WTC11 (cell line): Measurements from ENCODE around the gene TKT. TPM values are rescaled to one million over a fixed set of nuclear protein-coding genes. Genes with fewer than 3 reads are reported as not detected.

Source experiments
- ATAC-seq: fragments of 200-7000 bp; cut with Tn5 transposase; 2 replicates; pipeline ENCODE4 v1.10.0; 2021; ENCODE audit warnings: mild to moderate bottlenecking, moderate library complexity
- CTCF ChIA-PET: fragments of 300-600 bp; sonication (Branson Sonifier 250); formaldehyde crosslinking; loops from one replicate; lab custom pipeline; 2021; ENCODE audit warnings: antibody characterized with exemption; lab: Charles Lee
- POLR2A ChIA-PET: fragments of 350-600 bp; sonication (Branson Sonifier 250); formaldehyde crosslinking; loops from one replicate; lab custom pipeline; 2021; ENCODE audit warnings: antibody characterized with exemption; lab: Charles Lee
- DNase-seq: peaks from one replicate; pipeline ENCODE4 v3.0.0; 2021; ENCODE audit warnings: low spot score
- H3K27ac Mint-ChIP-seq: 2 replicates; pipeline ENCODE4 v1.8.0; 2021; ENCODE audit warnings: mixed read lengths
- H3K27me3 Mint-ChIP-seq: 2 replicates; pipeline ENCODE4 v1.8.0; 2021; ENCODE audit warnings: low read depth, mild to moderate bottlenecking, moderate library complexity, mixed read lengths
- H3K36me3 Mint-ChIP-seq: 2 replicates; pipeline ENCODE4 v1.8.0; 2021; ENCODE audit warnings: mixed read lengths
- H3K4me1 Mint-ChIP-seq: 2 replicates; pipeline ENCODE4 v1.8.0; 2022; ENCODE audit warnings: mixed read lengths
- H3K4me3 Mint-ChIP-seq: 2 replicates; pipeline ENCODE4 v1.8.0; 2021; ENCODE audit warnings: mild to moderate bottlenecking, moderate library complexity, mixed read lengths
- H3K9me3 Mint-ChIP-seq: 2 replicates; pipeline ENCODE4 v1.8.0; 2021; ENCODE audit warnings: mixed read lengths
- ATF6 ChIP-seq: sonication (generic); formaldehyde crosslinking; IDR thresholded peaks from 2 replicates; pipeline ENCODE4 v1.8.1; 2023; ENCODE audit warnings: mild to moderate bottlenecking, missing genetic modification reagents
- CDX4 ChIP-seq: fragments of 250-450 bp; sonication (Bioruptor Pico); IDR thresholded peaks from 2 replicates; pipeline ENCODE4 v1.9.0; 2021; ENCODE audit warnings: moderate library complexity, mild to moderate bottlenecking, inconsistent platforms, borderline replicate concordance
- ELF4 ChIP-seq: sonication (generic); formaldehyde crosslinking; IDR thresholded peaks from 2 replicates; pipeline ENCODE4 v1.8.1; 2022; ENCODE audit warnings: low read depth, mild to moderate bottlenecking, moderate library complexity, missing genetic modification reagents
- ETV6 ChIP-seq: sonication (generic); formaldehyde crosslinking; IDR thresholded peaks from 2 replicates; pipeline ENCODE4 v1.8.1; 2022; ENCODE audit warnings: mild to moderate bottlenecking, missing genetic modification reagents
- FOXK1 ChIP-seq: sonication (generic); formaldehyde crosslinking; IDR thresholded peaks from 2 replicates; pipeline ENCODE4 v1.8.0; 2022; ENCODE audit warnings: mild to moderate bottlenecking, moderate library complexity, missing genetic modification reagents
- FOXP4 ChIP-seq: sonication (generic); formaldehyde crosslinking; IDR thresholded peaks from 2 replicates; pipeline ENCODE4 v1.8.0; 2022; ENCODE audit warnings: mild to moderate bottlenecking, missing genetic modification reagents
- HMGXB4 ChIP-seq: sonication (generic); formaldehyde crosslinking; IDR thresholded peaks from 2 replicates; pipeline ENCODE4 v1.8.1; 2023; ENCODE audit warnings: mild to moderate bottlenecking, moderate library complexity, missing genetic modification reagents
- IRF1 ChIP-seq: sonication (generic); formaldehyde crosslinking; IDR thresholded peaks from 2 replicates; pipeline ENCODE4 v1.8.0; 2023; ENCODE audit warnings: missing genetic modification reagents
- JUN ChIP-seq: sonication (generic); formaldehyde crosslinking; IDR thresholded peaks from 2 replicates; pipeline ENCODE4 v1.8.0; 2023; ENCODE audit warnings: mild to moderate bottlenecking, missing genetic modification reagents
- MAX ChIP-seq: sonication (generic); formaldehyde crosslinking; IDR thresholded peaks from 2 replicates; pipeline ENCODE4 v1.8.0; 2022; ENCODE audit warnings: mild to moderate bottlenecking, missing genetic modification reagents
- NR1H2 ChIP-seq: sonication (generic); formaldehyde crosslinking; IDR thresholded peaks from 2 replicates; pipeline ENCODE4 v1.9.0; 2021; ENCODE audit warnings: mild to moderate bottlenecking, moderate library complexity, missing genetic modification reagents
- NR3C1 ChIP-seq: sonication (generic); formaldehyde crosslinking; conservative IDR thresholded peaks from 2 replicates; pipeline ENCODE4 v1.8.1; 2023; ENCODE audit warnings: low read depth, mild to moderate bottlenecking, missing genetic modification reagents
- SMAD4 ChIP-seq: sonication (generic); formaldehyde crosslinking; IDR thresholded peaks from 2 replicates; pipeline ENCODE4 v1.8.0; 2022; ENCODE audit warnings: mild to moderate bottlenecking, missing genetic modification reagents
- TCF7 ChIP-seq: sonication (generic); formaldehyde crosslinking; IDR thresholded peaks from 2 replicates; pipeline ENCODE4 v1.8.0; 2022; ENCODE audit warnings: mild to moderate bottlenecking, low read depth, missing genetic modification reagents, moderate library complexity
- TEAD1 ChIP-seq: sonication (generic); formaldehyde crosslinking; IDR thresholded peaks from 2 replicates; pipeline ENCODE4 v1.8.0; 2022; ENCODE audit warnings: mild to moderate bottlenecking, missing genetic modification reagents
- TEAD4 ChIP-seq: sonication (generic); formaldehyde crosslinking; IDR thresholded peaks from 2 replicates; pipeline ENCODE4 v1.8.0; 2022; ENCODE audit warnings: mild to moderate bottlenecking, missing genetic modification reagents
- ZMAT4 ChIP-seq: fragments of 250-450 bp; sonication (Bioruptor Pico); IDR thresholded peaks from 2 replicates; pipeline ENCODE4 v1.9.0; 2021; ENCODE audit warnings: mild to moderate bottlenecking
- ZNF138 ChIP-seq: sonication (generic); formaldehyde crosslinking; conservative IDR thresholded peaks from 2 replicates; pipeline ENCODE4 v1.8.1; 2022; ENCODE audit warnings: mild to moderate bottlenecking, moderate library complexity, missing genetic modification reagents
- ZNF425 ChIP-seq: fragments of 250-450 bp; sonication (Bioruptor Pico); conservative IDR thresholded peaks from 2 replicates; pipeline ENCODE4 v1.9.0; 2021; ENCODE audit warnings: mild to moderate bottlenecking
- ZNF512 ChIP-seq: sonication (generic); formaldehyde crosslinking; IDR thresholded peaks from 2 replicates; pipeline ENCODE4 v1.8.1; 2022; ENCODE audit warnings: missing genetic modification reagents, borderline replicate concordance
- total RNA-seq: library from RNA; stranded (reverse); gene quantifications from 3 replicates; pipeline ENCODE4 v1.2.3, GENCODE V29; 2021

Gene TKT
- total RNA-seq, 1 experiment from 2014 or later = 1,040 TPM

GRCh38 chr3:53287131-53287629, 31.4 kb upstream of the TKT start (continued):
- TF ChIP-seq ATF6 (CRISPR knock-in tag) (no peak), TEAD1 (no peak), HMGXB4 (CRISPR knock-in tag) (no peak), SMAD4 (CRISPR knock-in tag) (no peak), ZNF512 (no peak), NR1H2 (CRISPR knock-in tag) (no peak), ETV6 (CRISPR knock-in tag) (no peak), NR3C1 (CRISPR knock-in tag) (no peak), TCF7 (no peak)
- TF ChIP-seq, all 79 proteins: peak for 0

- Mint-ChIP-seq H3K4me3 (peak overlapping the region; percentile 52), H3K27ac (peak overlapping the region; percentile 96), H3K4me1 (peaks cover 52% of the 10 kb centered on the region), H3K27me3 (no peaks in the 10 kb centered on the region), H3K9me3 (no peaks in the 10 kb centered on the region), H3K36me3 (peaks cover 13% of the 10 kb centered on the region)
- POLR2A ChIA-PET = no interaction called here
- peak; percentile 55; the same call in 1 of the 2 replicates for TF ChIP-seq TEAD1
- no peak for TF ChIP-seq ELF4 (CRISPR knock-in tag)
- CTCF ChIA-PET = interaction anchor here (0.6 to 2.9 kb wide), 9 partner anchors 9 to 577 kb away, joined by 3 to 13 read pairs (median 4); no protein-coding TSS in a partner anchor
- DNase-seq (peak; percentile 56), ATAC-seq (peak; percentile 92)
Measured at GRCh38 chr3:53286727-53287126, 30.9 kb upstream of the TKT start.

- no peak overlapping the region for H3K4me3 Mint-ChIP-seq
- TF ChIP-seq FOXK1 (CRISPR knock-in tag) (no peak), ZNF138 (CRISPR knock-in tag) (no peak), ZMAT4 (CRISPR knock-in tag) (no peak), ZNF425 (CRISPR knock-in tag) (no peak), MAX (CRISPR knock-in tag) (no peak), IRF1 (no peak), TEAD1 (no peak), CDX4 (no peak), FOXP4 (CRISPR knock-in tag) (no peak), TEAD4 (CRISPR knock-in tag) (no peak), JUN (no peak)
- CTCF ChIA-PET = no interaction called here
- POLR2A ChIA-PET = no interaction called here
- peaks cover 11% of the 10 kb centered on the region for H3K36me3 Mint-ChIP-seq
- no peaks in the 10 kb centered on the region for H3K27me3 Mint-ChIP-seq
- ATAC-seq (no peak), DNase-seq (no peak)
- H3K4me1 Mint-ChIP-seq = peaks cover 47% of the 10 kb centered on the region
- H3K27ac Mint-ChIP-seq = no peak overlapping the region
- H3K9me3 Mint-ChIP-seq = no peaks in the 10 kb centered on the region
Measured at GRCh38 chr3:53282581-53282980, 26.8 kb upstream of the TKT start.
